OCI-LY3 (cell line): ENCODE results near the gene AFTPH.
A peak's percentile ranks its signal among the peaks of the same experiment; 100 is the strongest.

Experiments
- H2AFZ ChIP-seq: fragments of 200-600, 300-600 bp; shearing (Covaris generic); 2 replicates; pipeline ENCODE4 v1.6.0; 2014; ENCODE audit warnings: antibody characterized with exemption, low read depth, low read length
- H3K27ac ChIP-seq: fragments of 200-600, 300-600 bp; sonication (generic); 2 replicates; pipeline ENCODE4 v1.5.1; 2014; ENCODE audit warnings: mild to moderate bottlenecking, low read length, moderate library complexity, mixed read lengths
- H3K27me3 ChIP-seq: fragments of 200-600, 300-600 bp; sonication (generic); 2 replicates; pipeline ENCODE4 v1.6.1; 2014; ENCODE audit warnings: low read depth, low read length, mixed read lengths
- H3K36me3 ChIP-seq: fragments of 200-600, 300-600 bp; sonication (generic); replicated peaks from 2 replicates; pipeline ENCODE3; 2014; ENCODE audit warnings: low read depth, low read length, mixed read lengths
- H3K4me1 ChIP-seq: fragments of 300-600, 200-600 bp; sonication (generic); 2 replicates; pipeline ENCODE4 v1.6.1; 2014; ENCODE audit warnings: low read length, mixed read lengths
- H3K4me2 ChIP-seq: fragments of 200-600, 300-600 bp; sonication (generic); 2 replicates; pipeline ENCODE4 v1.6.1; 2014; ENCODE audit warnings: low read length, mixed read lengths
- H3K4me3 ChIP-seq: fragments of 300-600, 200-600 bp; sonication (generic); 2 replicates; pipeline ENCODE4 v1.5.1; 2014; ENCODE audit warnings: antibody characterized with exemption, mild to moderate bottlenecking, low read length, moderate library complexity
- H3K79me2 ChIP-seq: fragments of 300-600, 200-600 bp; shearing (Covaris generic); 2 replicates; pipeline ENCODE4 v1.6.1; 2014; ENCODE audit warnings: mild to moderate bottlenecking, low read length, mixed read lengths
- H3K9ac ChIP-seq: fragments of 300-600, 200-600 bp; shearing (Covaris generic); 2 replicates; pipeline ENCODE4 v1.6.0; 2014; ENCODE audit warnings: mild to moderate bottlenecking, low read length, moderate library complexity
- H3K9me3 ChIP-seq: fragments of 200-600, 300-600 bp; shearing (Covaris generic); 2 replicates; pipeline ENCODE4 v1.6.1; 2014; ENCODE audit warnings: low read length, mixed read lengths; ENCODE audit not compliant: insufficient read depth
- H4K20me1 ChIP-seq: fragments of 200-600, 300-600 bp; sonication (generic); 2 replicates; pipeline ENCODE4 v1.6.1; 2016; ENCODE audit warnings: low read length, mixed read lengths; ENCODE audit not compliant: insufficient read depth
- EZH2phosphoT487 ChIP-seq: fragments of 200-600 bp; shearing (Covaris generic); IDR thresholded peaks from 2 replicates; pipeline ENCODE4 v1.6.1; 2018; ENCODE audit warnings: antibody characterized with exemption, mixed run types, low read depth
- TF ChIP-seq, protein P1 (sequence below): fragments of 200-600, 300-600 bp; sonication (generic); IDR thresholded peaks from 2 replicates; pipeline ENCODE4 v1.5.1; 2014; ENCODE audit warnings: antibody characterized with exemption, low read length, low read depth

The AFTPH gene

DNA sequence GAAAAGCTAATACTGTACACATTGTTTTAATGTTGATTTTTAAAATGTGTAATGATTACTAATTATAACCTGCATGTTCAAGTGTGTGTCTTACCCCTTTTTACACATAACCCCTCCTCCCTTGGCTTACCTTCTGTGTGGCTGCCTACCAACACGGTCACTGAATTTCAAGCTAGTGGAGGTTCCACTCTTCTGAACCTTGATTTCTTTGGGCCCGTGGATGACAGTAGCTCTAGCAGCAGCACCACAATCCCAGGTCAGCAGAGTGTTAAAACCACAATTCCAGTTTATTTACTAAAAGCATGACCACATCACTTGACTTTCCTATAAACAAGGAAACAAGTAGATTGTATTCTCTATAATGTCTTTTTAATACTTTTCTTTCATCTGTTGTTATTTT lies 56.9 kb downstream of the AFTPH start:
- peaks cover 39% of the 10 kb centered on the region for H3K36me3 ChIP-seq
- H3K4me3 ChIP-seq: no peak overlapping the region
- H3K4me2 ChIP-seq: no peak overlapping the region
- peaks cover 27% of the 10 kb centered on the region for H3K4me1 ChIP-seq
- no peak overlapping the region for H2AFZ ChIP-seq
- no peaks in the 10 kb centered on the region for H3K27me3 ChIP-seq
- 0 out of 2 replicates have a peak, but pooled peaks cover 5% of the 10 kb centered on the region for H4K20me1 ChIP-seq
- TF ChIP-seq, protein P1, sequence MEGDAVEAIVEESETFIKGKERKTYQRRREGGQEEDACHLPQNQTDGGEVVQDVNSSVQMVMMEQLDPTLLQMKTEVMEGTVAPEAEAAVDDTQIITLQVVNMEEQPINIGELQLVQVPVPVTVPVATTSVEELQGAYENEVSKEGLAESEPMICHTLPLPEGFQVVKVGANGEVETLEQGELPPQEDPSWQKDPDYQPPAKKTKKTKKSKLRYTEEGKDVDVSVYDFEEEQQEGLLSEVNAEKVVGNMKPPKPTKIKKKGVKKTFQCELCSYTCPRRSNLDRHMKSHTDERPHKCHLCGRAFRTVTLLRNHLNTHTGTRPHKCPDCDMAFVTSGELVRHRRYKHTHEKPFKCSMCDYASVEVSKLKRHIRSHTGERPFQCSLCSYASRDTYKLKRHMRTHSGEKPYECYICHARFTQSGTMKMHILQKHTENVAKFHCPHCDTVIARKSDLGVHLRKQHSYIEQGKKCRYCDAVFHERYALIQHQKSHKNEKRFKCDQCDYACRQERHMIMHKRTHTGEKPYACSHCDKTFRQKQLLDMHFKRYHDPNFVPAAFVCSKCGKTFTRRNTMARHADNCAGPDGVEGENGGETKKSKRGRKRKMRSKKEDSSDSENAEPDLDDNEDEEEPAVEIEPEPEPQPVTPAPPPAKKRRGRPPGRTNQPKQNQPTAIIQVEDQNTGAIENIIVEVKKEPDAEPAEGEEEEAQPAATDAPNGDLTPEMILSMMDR: no peak
- TF ChIP-seq EZH2phosphoT487: no peak
- H3K9me3 ChIP-seq: no peaks in the 10 kb centered on the region
- 0 out of 2 replicates have a peak, but pooled peaks cover 4% of the 10 kb centered on the region for H3K79me2 ChIP-seq
- no peak overlapping the region for H3K27ac ChIP-seq
- no peak overlapping the region for H3K9ac ChIP-seq

DNA sequence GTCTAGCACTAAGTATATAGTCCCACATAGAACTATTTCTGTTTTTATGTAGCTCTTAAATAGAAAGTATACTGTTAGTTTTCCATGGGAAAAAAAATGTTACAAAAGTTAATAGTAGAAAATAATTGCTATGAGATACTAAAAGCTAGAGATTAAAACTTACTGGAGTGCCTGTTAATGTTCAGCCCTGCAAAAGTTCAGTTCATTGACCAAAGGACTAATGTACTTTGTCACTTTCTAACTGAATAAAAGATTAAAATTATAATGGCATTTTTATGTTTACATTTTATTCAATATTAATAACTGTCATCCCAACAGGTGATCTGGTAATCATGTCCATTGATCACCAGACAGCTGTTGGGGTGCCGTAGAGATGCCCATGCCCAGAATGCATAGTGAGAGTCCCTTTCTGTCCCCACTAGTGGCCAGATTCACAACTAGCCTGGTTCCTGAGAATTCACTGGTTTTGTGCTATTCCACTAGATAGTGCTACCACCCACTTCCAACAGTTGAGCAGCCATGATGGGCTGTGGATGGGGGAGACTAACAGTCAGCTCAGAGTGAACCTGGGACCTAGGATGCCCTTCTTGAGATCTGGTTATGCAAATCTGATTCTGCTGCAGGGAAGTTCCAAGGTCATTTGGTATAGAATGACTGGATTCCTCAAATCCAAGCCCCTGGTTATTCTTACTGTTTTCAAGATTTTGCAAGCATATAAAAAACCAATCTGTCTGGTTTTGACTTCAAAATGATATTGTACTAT lies 57.8 kb downstream of the AFTPH start:
- Histone ChIP-seq H3K79me2 (0 out of 2 replicates have a peak, but pooled peaks cover 4% of the 10 kb centered on the region), H3K27me3 (no peaks in the 10 kb centered on the region), H2AFZ (no peak overlapping the region), H4K20me1 (0 out of 2 replicates have a peak, but pooled peaks cover 5% of the 10 kb centered on the region), H3K9ac (no peak overlapping the region), H3K9me3 (no peaks in the 10 kb centered on the region), H3K4me1 (peaks cover 31% of the 10 kb centered on the region), H3K27ac (peak overlapping the region; percentile 86), H3K36me3 (peaks cover 38% of the 10 kb centered on the region), H3K4me3 (peak overlapping the region; percentile 54), H3K4me2 (peak overlapping the region; percentile 73)
- no peak for TF ChIP-seq EZH2phosphoT487
- TF ChIP-seq, protein P1: no peak

DNA sequence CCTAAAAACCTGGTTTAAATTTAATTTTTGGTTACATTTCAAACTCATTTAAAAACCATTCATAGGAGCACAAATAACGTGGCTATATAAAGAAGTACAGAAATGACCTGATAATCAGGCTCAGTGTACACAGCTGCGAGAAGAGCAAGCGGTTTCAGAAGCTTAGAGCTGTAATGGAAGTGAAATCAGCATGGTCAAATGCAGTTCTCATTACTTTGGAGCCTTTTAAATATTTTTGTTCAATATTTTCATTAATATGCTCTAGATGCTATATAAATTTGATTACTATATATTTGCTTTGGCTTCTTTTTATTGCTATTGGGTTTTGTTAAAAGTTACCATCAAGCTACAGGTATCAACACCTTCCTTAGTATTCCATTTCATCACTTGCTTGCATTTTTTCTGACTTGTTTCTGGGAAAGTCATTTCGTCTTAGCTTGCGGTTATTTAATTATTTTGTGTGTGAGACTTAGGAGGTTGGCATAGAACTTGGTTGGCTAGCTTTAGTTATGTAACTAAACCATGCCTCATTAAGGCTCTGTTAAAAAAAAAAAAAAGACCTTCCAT lies 58.7 kb downstream of the AFTPH start:
- Histone ChIP-seq H3K4me2 (peak overlapping the region; percentile 73), H3K4me3 (peak overlapping the region; percentile 54), H3K27me3 (no peaks in the 10 kb centered on the region), H2AFZ (no peak overlapping the region), H3K9ac (0 out of 2 replicates have a peak overlapping the region, but pooled peaks have one; percentile 38), H3K36me3 (peaks cover 30% of the 10 kb centered on the region), H3K79me2 (0 out of 2 replicates have a peak, but pooled peaks cover 4% of the 10 kb centered on the region), H4K20me1 (peaks cover 11% of the 10 kb centered on the region; the same call in 1 of the 2 replicates), H3K27ac (peak overlapping the region; percentile 86), H3K9me3 (no peaks in the 10 kb centered on the region), H3K4me1 (peaks cover 40% of the 10 kb centered on the region)
- TF ChIP-seq EZH2phosphoT487: no peak
- TF ChIP-seq, protein P1: no peak

DNA sequence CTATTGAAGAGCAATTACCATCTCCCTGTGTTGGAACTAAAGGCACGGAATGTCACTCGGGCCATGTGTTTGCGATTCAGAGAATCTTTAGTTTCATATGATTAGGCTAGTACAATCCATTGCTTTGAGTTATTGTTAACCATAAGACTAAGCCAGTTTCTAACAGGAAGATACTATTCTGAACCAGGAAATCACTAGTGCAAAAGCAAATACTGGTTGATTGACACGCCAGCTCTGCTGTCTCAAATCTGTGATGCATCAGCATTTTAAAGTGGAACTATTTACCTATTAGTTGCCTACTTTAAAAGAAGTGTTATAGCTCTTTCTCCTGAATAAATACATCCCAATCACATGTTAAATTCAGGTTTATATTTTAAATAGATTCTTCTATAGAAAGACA lies 61.9 kb downstream of the AFTPH start:
- TF ChIP-seq EZH2phosphoT487: no peak
- TF ChIP-seq, protein P1: no peak
- no peak overlapping the region for H3K4me3 ChIP-seq
- 0 out of 2 replicates have a peak, but pooled peaks cover 4% of the 10 kb centered on the region for H3K79me2 ChIP-seq
- H3K9me3 ChIP-seq: no peaks in the 10 kb centered on the region
- no peak overlapping the region for H2AFZ ChIP-seq
- no peak overlapping the region for H3K27ac ChIP-seq
- H3K4me2 ChIP-seq: no peak overlapping the region
- H3K27me3 ChIP-seq: no peaks in the 10 kb centered on the region
- peaks cover 30% of the 10 kb centered on the region for H3K36me3 ChIP-seq
- no peak overlapping the region for H3K9ac ChIP-seq
- H3K4me1 ChIP-seq: peaks cover 43% of the 10 kb centered on the region
- H4K20me1 ChIP-seq: peaks cover 14% of the 10 kb centered on the region; the same call in 1 of the 2 replicates
